ENCODE measurements around the gene INPP1.
A peak's percentile ranks its signal among the peaks of the same experiment; 100 is the strongest.
"Not testable (repeated sequence)": the region's sequence is repeated elsewhere in the genome, so short reads cannot be mapped to it uniquely, and the experiment has no call there.

The INPP1 gene

DNA sequence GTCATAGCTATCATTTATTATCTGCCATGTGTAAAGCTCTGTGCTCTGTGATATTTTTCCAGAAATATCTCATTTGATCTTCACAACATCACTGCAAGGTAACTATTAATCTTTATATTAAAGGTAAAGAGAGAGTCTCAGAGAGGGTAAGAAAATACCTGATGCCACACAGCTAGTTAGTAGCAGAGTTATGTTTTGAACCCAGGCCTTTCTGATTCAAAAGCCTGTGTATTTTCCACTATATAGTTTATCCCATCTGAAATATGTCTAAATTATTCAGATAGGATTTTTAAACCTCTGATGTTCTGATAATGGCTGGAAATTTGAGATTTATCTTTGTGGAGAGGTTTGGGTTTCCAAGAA is 10.1 kb downstream of the INPP1 start:
- TF ChIP-seq, protein P1, sequence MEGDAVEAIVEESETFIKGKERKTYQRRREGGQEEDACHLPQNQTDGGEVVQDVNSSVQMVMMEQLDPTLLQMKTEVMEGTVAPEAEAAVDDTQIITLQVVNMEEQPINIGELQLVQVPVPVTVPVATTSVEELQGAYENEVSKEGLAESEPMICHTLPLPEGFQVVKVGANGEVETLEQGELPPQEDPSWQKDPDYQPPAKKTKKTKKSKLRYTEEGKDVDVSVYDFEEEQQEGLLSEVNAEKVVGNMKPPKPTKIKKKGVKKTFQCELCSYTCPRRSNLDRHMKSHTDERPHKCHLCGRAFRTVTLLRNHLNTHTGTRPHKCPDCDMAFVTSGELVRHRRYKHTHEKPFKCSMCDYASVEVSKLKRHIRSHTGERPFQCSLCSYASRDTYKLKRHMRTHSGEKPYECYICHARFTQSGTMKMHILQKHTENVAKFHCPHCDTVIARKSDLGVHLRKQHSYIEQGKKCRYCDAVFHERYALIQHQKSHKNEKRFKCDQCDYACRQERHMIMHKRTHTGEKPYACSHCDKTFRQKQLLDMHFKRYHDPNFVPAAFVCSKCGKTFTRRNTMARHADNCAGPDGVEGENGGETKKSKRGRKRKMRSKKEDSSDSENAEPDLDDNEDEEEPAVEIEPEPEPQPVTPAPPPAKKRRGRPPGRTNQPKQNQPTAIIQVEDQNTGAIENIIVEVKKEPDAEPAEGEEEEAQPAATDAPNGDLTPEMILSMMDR (IDR thresholded peaks at IDR 0.05; ENCODE audit: low read length, missing control alignments), result no peak
- H3K4me3 ChIP-seq (replicated peaks; ENCODE audit: low read depth, low read length), result no peak overlapping the region
- no peak for DNase-seq (ENCODE audit: low read depth)

DNA sequence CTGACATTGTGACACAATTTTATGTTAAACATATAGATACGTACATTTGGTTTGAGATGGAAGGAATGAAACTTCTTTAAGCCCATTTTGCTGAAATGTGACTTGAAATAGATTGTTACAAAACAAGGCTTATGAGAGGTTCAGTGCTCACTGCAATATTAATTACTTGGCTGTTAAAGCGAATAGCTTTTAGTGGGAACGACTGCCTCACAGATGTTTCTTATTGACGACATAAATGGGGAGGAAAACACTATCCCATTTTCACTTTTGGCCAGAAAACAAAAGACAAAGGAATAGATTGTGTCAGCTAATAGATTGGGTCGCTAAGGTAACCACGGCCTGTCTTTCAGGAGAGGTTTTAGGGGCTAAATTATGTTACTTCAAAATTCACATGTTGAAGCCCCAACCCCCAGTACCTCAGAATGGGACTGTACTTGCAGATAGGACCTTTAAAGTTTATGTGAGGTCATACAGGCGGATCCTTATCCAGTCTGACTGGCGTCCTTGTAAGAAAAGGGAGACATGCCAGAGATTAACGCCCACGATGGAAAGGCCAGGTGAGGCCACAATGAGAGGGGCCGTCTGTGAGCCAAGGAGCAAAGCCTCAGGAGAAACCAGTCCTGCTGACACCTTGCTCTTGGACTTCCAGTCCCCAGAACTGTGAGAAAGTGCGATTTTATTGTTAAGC is 10.8 kb downstream of the INPP1 start:
- DNase-seq (ENCODE audit: low read depth), result no peak
- TF ChIP-seq, protein P1 (IDR thresholded peaks at IDR 0.05; ENCODE audit: low read length, missing control alignments), result no peak
- H3K4me3 ChIP-seq (replicated peaks; ENCODE audit: low read depth, low read length), result no peak overlapping the region

DNA sequence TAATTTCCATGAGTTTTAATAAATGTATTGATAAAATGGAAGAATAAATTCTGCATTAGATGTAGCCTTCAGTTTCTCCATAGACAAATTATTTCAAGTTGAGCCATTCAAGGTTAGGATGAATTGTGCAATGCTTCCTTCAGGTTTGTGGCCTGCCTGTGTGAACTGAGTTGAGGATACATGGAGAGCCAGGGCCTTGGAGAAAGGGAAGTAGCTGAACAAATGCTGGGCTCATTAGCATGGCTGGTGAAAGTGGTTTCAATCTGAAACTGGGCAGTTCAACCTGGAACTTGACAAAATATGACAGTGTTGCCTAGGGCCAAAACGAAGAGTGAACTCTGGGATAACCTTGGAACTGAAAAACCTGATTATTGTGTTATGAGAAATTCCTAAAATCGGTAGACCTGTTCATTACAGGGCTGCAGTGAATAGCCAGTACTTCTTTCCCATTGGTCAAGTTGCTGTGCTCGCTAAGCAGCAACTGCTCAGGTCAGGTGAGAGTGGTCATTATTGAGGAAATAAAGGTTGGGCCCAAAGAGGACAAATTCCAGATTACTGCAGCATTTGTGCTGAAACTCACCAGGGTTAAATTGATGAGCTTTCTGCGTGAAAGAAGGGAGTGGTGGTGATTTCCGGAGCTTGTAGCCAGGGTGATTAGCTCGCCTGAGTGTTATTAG is 12.7 kb downstream of the INPP1 start:
- H3K4me3 ChIP-seq (replicated peaks; ENCODE audit: low read depth, low read length), result no peak overlapping the region
- TF ChIP-seq, protein P1 (IDR thresholded peaks at IDR 0.05; ENCODE audit: low read length, missing control alignments), result no peak
- peak; percentile 44 for DNase-seq (ENCODE audit: low read depth)

DNA sequence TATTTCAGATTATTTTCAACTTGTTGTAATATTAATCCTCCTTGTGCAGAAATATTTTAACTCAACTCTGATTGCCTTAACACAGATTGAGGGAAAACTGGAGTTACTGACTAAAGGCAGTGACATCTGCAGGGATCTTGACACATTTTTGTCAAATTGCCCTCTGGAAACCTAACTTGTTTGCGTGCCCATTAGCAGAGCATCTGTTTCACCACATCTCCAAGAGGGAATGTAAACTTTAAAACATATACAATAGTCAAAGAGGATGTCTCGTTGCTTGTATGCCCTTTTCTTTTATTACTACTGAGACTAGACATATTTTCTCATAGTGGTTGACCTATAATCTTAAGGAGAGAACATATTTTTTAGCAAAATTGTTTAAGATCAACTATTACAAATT is 14.2 kb downstream of the INPP1 start:
- no peak for DNase-seq (ENCODE audit: low read depth)
- TF ChIP-seq, protein P1 (IDR thresholded peaks at IDR 0.05; ENCODE audit: low read length, missing control alignments), result no peak
- no peak overlapping the region for H3K4me3 ChIP-seq (replicated peaks; ENCODE audit: low read depth, low read length)

DNA sequence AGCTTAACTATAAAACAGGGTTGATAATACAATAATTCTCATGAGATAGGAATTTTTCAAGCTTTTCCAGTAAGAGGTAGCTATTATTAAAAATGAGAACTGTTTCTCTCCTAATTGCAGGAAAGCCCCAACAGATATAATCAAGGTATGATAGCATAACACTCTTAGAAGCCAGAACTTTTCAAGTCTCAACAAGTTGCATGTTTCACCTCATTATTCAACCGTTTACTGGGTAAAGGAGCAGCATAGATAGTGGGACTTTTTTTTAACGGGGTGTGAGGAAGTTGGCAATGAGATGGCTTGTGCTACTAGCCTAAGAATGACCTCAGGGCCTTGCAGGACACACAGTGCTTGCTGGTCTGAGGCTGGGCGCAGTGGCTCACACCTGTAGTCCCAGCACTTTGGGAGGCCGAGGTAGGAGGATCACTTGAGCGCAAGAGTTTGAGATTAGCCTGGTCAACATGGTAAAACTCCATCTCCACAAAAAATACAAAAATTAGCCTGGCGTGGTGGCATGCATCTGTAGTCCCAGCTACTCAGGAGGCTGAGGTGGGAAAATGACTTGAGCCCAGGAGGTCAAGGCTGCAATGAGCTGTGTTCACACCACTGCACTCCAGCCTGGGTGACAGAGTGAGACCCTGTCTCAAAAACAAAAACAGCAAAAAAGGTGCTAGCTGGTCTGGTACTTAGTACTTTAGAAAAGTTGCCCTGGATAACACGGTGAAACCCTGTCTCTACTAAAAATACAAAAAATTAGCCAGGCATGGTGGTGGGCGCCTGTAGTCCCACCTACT is 15.5 kb downstream of the INPP1 start:
- not testable (repeated sequence) for H3K4me3 ChIP-seq (replicated peaks; ENCODE audit: low read depth, low read length); DNase-seq (ENCODE audit: low read depth)

DNA sequence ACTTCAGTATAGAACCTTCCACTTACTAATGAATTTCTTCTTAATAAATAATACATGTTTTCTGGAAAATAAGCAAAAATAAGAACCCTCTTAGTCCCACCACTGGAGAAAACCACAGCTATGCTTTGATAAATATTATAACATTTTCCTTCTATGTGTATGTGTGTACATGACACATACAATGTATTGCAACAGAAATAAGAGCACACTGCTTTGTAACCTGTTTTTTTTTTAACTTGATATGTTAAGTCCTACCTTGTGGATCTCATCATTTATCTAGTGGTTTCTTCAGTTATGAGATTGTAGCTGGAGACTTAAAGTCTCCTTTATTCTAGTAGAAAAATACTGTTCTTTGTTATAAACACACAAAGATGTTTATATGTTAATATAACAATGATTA is 17.2 kb downstream of the INPP1 start:
- TF ChIP-seq, protein P1 (IDR thresholded peaks at IDR 0.05; ENCODE audit: low read length, missing control alignments), result no peak
- no peak overlapping the region for H3K4me3 ChIP-seq (replicated peaks; ENCODE audit: low read depth, low read length)
- no peak for DNase-seq (ENCODE audit: low read depth)

DNA sequence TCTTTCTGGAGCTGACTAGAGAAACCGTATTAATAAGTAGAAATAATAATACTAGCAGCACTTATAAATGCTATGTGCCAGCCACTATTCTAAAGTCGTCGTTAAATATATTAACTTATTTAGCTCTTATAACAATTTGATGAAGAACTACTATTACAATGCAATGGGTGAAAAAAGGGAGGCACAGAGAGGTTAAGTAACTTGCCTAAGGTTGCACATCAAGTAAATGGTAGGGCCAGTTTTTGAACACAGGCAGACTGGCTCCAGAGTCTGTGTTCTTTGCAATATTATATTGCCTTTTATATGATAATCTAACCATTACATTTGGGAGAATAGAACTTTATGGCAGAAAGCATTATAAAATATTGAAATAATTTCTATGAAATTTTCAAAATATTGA is 17.6 kb downstream of the INPP1 start:
- H3K4me3 ChIP-seq (replicated peaks; ENCODE audit: low read depth, low read length), result no peak overlapping the region
- TF ChIP-seq, protein P1 (IDR thresholded peaks at IDR 0.05; ENCODE audit: low read length, missing control alignments), result no peak
- DNase-seq (ENCODE audit: low read depth), result no peak

All from fibroblast of pulmonary artery (primary cell).